ENCODE data around the gene NMNAT2. TPM values are rescaled to one million over a fixed set of nuclear protein-coding genes. Genes with fewer than 3 reads are reported as not detected.

The NMNAT2 gene
- total and polyA plus RNA-seq, 2 of the 13 experiments (the other 11 are each of a cell fraction or from before 2014, with no cell fraction given), result not detected

GRCh38 chr1:183278739-183279591, 139.2 kb downstream of the NMNAT2 start:
- ChIA-PET POLR2A (no interaction called here), CTCF (ENCODE audit: low intra/inter-chr PET ratio, low total read pairs) (no interaction called here)
- no peak overlapping the region for H3K27ac ChIP-seq (ENCODE audit: extremely low read length, insufficient read depth, low read length)
- no peak for ATAC-seq
- H3K9me3 ChIP-seq (ENCODE audit: low read length), result no peaks in the 10 kb centered on the region
- no peak for DNase-seq (ENCODE audit: low spot score)
- 22% methylated on average over 10 of the region's 12 CpGs for WGBS (ENCODE audit: low lambda C conversion rate)
- FAIRE-seq, result no peak
- no peaks in the 10 kb centered on the region for H4K20me1 ChIP-seq (ENCODE audit: insufficient read depth, low read length)
- no peak overlapping the region for H3K4me3 ChIP-seq (replicated peaks in 1 of 3; ENCODE audit: insufficient read depth in 1 of 3, low read depth in 2 of 3, low read length in 3 of 3)
- TF ChIP-seq FOXP1 (IDR thresholded peaks at IDR 0.05) (no peak), FOXP1 (CRISPR knock-in tag; IDR thresholded peaks at IDR 0.05) (no peak), KDM2A (CRISPR knock-in tag; IDR thresholded peaks at IDR 0.05; ENCODE audit: borderline replicate concordance, low read depth) (no peak), ZNF318 (CRISPR knock-in tag; IDR thresholded peaks at IDR 0.05) (no peak), MED1 (CRISPR knock-in tag; IDR thresholded peaks at IDR 0.05) (no peak), ZNF362 (CRISPR knock-in tag; IDR thresholded peaks at IDR 0.05; ENCODE audit: borderline replicate concordance) (no peak), ZNF256 (CRISPR knock-in tag; conservative IDR thresholded peaks at IDR 0.05) (no peak)
- H3K9ac ChIP-seq (ENCODE audit: insufficient read depth, low read depth, low read length), result no peak overlapping the region
- BruUV-seq (replicated peaks), result no TSS peak
- no peaks in the 10 kb centered on the region for H3K4me1 ChIP-seq (ENCODE audit: insufficient read depth, low read length)
- H3K27me3 ChIP-seq (ENCODE audit: control insufficient read depth in 1 of 2, insufficient read depth in 2 of 2, low read length in 2 of 2), result peaks cover 4 to 19% of the 10 kb centered on the region in 2 experiments; a peak in 4 of 5 replicates
- no peaks in the 10 kb centered on the region for H3K79me2 ChIP-seq (ENCODE audit: insufficient read depth, low read length)
- no peak overlapping the region for H2AFZ ChIP-seq (ENCODE audit: low read length)
- no peak overlapping the region for H3K4me2 ChIP-seq (ENCODE audit: low read depth, low read length)
- in situ Hi-C loops (cut with HindIII; ENCODE audit: extremely low pct_ligation_motif_present, low pct_unique_long_range_greater_than_20kb) (loop anchor here (25.0 kb wide), 1 partner anchor 283 kb away; no protein-coding TSS in a partner anchor), intact Hi-C loops (cut with micrococcal nuclease; ENCODE audit: unreplicated experiment) (no loop called here)
- no peaks in the 10 kb centered on the region for H3K36me3 ChIP-seq (replicated peaks in 1 of 2; ENCODE audit: control insufficient read depth in 1 of 2, insufficient read depth in 2 of 2, low read length in 2 of 2)

Measured in HepG2 (cell line).